ENCODE data around the gene DNASE1L1. TPM values are rescaled to one million over a fixed set of nuclear protein-coding genes. Genes with fewer than 3 reads are reported as not detected.

The DNASE1L1 gene
- total and polyA plus RNA-seq, 2 of the 13 experiments (the other 11 are each of a cell fraction or from before 2014, with no cell fraction given) = 4.7 to 12.3 TPM

- Histone ChIP-seq H3K36me3 (replicated peaks in 1 of 2; ENCODE audit: control insufficient read depth in 1 of 2, insufficient read depth in 2 of 2, low read length in 2 of 2) (no peaks in the 10 kb centered on the region), H3K27me3 (ENCODE audit: control insufficient read depth in 1 of 2, insufficient read depth in 2 of 2, low read length in 2 of 2) (no peaks in the 10 kb centered on the region), H3K27ac (ENCODE audit: extremely low read length, insufficient read depth, low read length) (no peak overlapping the region), H3K4me1 (ENCODE audit: insufficient read depth, low read length) (no peaks in the 10 kb centered on the region), H3K9me3 (ENCODE audit: low read length) (no peaks in the 10 kb centered on the region), H3K79me2 (ENCODE audit: insufficient read depth, low read length) (no peaks in the 10 kb centered on the region), H3K9ac (ENCODE audit: insufficient read depth, low read depth, low read length) (no peak overlapping the region), H4K20me1 (ENCODE audit: insufficient read depth, low read length) (no peaks in the 10 kb centered on the region), H2AFZ (ENCODE audit: low read length) (no peak overlapping the region), H3K4me2 (ENCODE audit: low read depth, low read length) (no peak overlapping the region), H3K4me3 (replicated peaks in 1 of 3; ENCODE audit: insufficient read depth in 1 of 3, low read depth in 2 of 3, low read length in 3 of 3) (no peak overlapping the region)
- TF ChIP-seq, protein P1, sequence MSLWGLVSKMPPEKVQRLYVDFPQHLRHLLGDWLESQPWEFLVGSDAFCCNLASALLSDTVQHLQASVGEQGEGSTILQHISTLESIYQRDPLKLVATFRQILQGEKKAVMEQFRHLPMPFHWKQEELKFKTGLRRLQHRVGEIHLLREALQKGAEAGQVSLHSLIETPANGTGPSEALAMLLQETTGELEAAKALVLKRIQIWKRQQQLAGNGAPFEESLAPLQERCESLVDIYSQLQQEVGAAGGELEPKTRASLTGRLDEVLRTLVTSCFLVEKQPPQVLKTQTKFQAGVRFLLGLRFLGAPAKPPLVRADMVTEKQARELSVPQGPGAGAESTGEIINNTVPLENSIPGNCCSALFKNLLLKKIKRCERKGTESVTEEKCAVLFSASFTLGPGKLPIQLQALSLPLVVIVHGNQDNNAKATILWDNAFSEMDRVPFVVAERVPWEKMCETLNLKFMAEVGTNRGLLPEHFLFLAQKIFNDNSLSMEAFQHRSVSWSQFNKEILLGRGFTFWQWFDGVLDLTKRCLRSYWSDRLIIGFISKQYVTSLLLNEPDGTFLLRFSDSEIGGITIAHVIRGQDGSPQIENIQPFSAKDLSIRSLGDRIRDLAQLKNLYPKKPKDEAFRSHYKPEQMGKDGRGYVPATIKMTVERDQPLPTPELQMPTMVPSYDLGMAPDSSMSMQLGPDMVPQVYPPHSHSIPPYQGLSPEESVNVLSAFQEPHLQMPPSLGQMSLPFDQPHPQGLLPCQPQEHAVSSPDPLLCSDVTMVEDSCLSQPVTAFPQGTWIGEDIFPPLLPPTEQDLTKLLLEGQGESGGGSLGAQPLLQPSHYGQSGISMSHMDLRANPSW (CRISPR knock-in tag; IDR thresholded peaks at IDR 0.05; ENCODE audit: borderline replicate concordance) = no peak
- TF ChIP-seq ZNF720 (CRISPR knock-in tag; IDR thresholded peaks at IDR 0.05) (no peak), ZNF496 (CRISPR knock-in tag; IDR thresholded peaks at IDR 0.05; ENCODE audit: insufficient replicate concordance) (no peak), FOXK2 (IDR thresholded peaks at IDR 0.05) (no peak), TFE3 (CRISPR knock-in tag; IDR thresholded peaks at IDR 0.05) (no peak), ATAD3A (CRISPR knock-in tag; IDR thresholded peaks at IDR 0.05) (no peak), MZF1 (CRISPR knock-in tag; IDR thresholded peaks at IDR 0.05; ENCODE audit: borderline replicate concordance) (no peak), CBX2 (IDR thresholded peaks at IDR 0.05; ENCODE audit: low read depth, low read length) (no peak), CBX2 (CRISPR knock-in tag; IDR thresholded peaks at IDR 0.05; ENCODE audit: low read depth) (no peak), ZNF639 (CRISPR knock-in tag; conservative IDR thresholded peaks at IDR 0.05) (no peak), E2F5 (CRISPR knock-in tag; conservative IDR thresholded peaks at IDR 0.05) (no peak), NFYC (CRISPR knock-in tag; IDR thresholded peaks at IDR 0.05) (no peak), ARID2 (CRISPR knock-in tag; IDR thresholded peaks at IDR 0.05; ENCODE audit: borderline replicate concordance) (no peak)
- TF ChIP-seq, protein P2, sequence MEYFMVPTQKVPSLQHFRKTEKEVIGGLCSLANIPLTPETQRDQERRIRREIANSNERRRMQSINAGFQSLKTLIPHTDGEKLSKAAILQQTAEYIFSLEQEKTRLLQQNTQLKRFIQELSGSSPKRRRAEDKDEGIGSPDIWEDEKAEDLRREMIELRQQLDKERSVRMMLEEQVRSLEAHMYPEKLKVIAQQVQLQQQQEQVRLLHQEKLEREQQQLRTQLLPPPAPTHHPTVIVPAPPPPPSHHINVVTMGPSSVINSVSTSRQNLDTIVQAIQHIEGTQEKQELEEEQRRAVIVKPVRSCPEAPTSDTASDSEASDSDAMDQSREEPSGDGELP (IDR thresholded peaks at IDR 0.05; ENCODE audit: borderline replicate concordance, low read depth) = no peak
- BruUV-seq (replicated peaks) = no TSS peak
- intact Hi-C loops (cut with micrococcal nuclease; ENCODE audit: unreplicated experiment) (no loop called here), in situ Hi-C loops (cut with HindIII; ENCODE audit: extremely low pct_ligation_motif_present, low pct_unique_long_range_greater_than_20kb) (loop anchor here (25.0 kb wide), 1 partner anchor 117 kb away; the partner anchor contains the start of genes G6PD and IKBKG)
- FAIRE-seq (no peak), ATAC-seq (peak; percentile 51), DNase-seq (ENCODE audit: low spot score) (no peak)
- POLR2A ChIA-PET = interaction anchor here (1.8 to 1.9 kb wide), 2 partner anchors 9 to 22 kb away, joined by 4 to 5 read pairs; partner anchors contain the start of genes RPL10 and TAFAZZIN
- WGBS (ENCODE audit: low lambda C conversion rate) = 100% methylated on average over 7 of the region's 19 CpGs
- CTCF ChIA-PET (ENCODE audit: low intra/inter-chr PET ratio, low total read pairs) = no interaction called here
Observed at GRCh38 chrX:154419688-154420401, 10.8 kb upstream of the DNASE1L1 start.

Data from HepG2 (cell line).